Sigmoid colon (tissue), 7 donors: ENCODE results near the gene DSCAM. TPM values are rescaled to one million over a fixed set of nuclear protein-coding genes. Genes with fewer than 3 reads are reported as not detected.

Source experiments
- DNase-seq: peaks from one replicate; pipeline ENCODE4 v3.0.0-alpha.2; 2019
- H3K27ac ChIP-seq, 4 donors: fragments of 200-600 bp; sonication (generic); one replicate each; pipeline ENCODE4 v1.5.1; 2016 to 2019; ENCODE audit warnings: mild to moderate bottlenecking in 1 of 4
- H3K27me3 ChIP-seq, 3 donors: fragments of 200-600 bp; sonication (generic); one replicate each; pipeline ENCODE4 v1.5.1; 2019; ENCODE audit warnings: mild to moderate bottlenecking in 1 of 3
- H3K36me3 ChIP-seq, 4 donors: fragments of 200-600 bp; sonication (generic); one replicate each; pipeline ENCODE4 v1.5.1; 2016 to 2019
- H3K4me1 ChIP-seq, 4 donors: fragments of 200-600 bp; sonication (generic); one replicate each; pipeline ENCODE4 v1.5.1; 2017 to 2019
- H3K4me3 ChIP-seq, 4 donors: fragments of 200-600 bp; sonication (generic); one replicate each; pipeline ENCODE4 v1.5.1; 2017 to 2019; ENCODE audit warnings: mild to moderate bottlenecking in 2 of 4, moderate library complexity in 1 of 4
- H3K9me3 ChIP-seq, 4 donors: fragments of 200-600 bp in 3 of 4; sonication (generic) in 3 of 4; one replicate each; pipeline versions ENCODE4 v1.5.1 to v1.6.1; 2013 to 2019
- EP300 ChIP-seq, 4 donors: sonication (generic); formaldehyde crosslinking; IDR thresholded peaks; one replicate each; pipeline ENCODE4 v1.6.1; 2017; ENCODE audit warnings: antibody characterized with exemption in 4 of 4
- POLR2A ChIP-seq, 2 donors: fragments of 450-650 bp; IDR thresholded peaks; one replicate each; pipeline ENCODE4 v1.6.1; 2016; ENCODE audit warnings: antibody characterized with exemption in 2 of 2, mild to moderate bottlenecking in 2 of 2, moderate library complexity in 2 of 2
- POLR2AphosphoS5 ChIP-seq, 4 donors: sonication (generic); formaldehyde crosslinking; IDR thresholded peaks; one replicate each; pipeline ENCODE4 v1.6.1; 2017; ENCODE audit warnings: antibody characterized with exemption in 4 of 4
- WGBS, 2 donors: extraction: QIAGEN DNeasy Blood & Tissue Kit; methylation state at CpG; one replicate each; pipeline ENCODE4 v1.1.7; 2013; 5-methylcytosine and 5-hydroxymethylcytosine counted together
- intact Hi-C: fragments of 100-400 bp; cut with DNase I; formaldehyde crosslinking; loops from one replicate; pipeline ENCODE4 v1.15.1; 2023
- polyA plus RNA-seq, 3 donors: library from polyadenylated mRNA; stranded (reverse); fragments of 200-250 nt; gene quantifications; one replicate each; pipeline ENCODE4 v1.2.3, GENCODE V29; 2013
- total RNA-seq, 4 donors: library from RNA; depleted of rRNA; stranded (reverse); fragments of >200 nt; gene quantifications; one replicate each; pipeline ENCODE4 v1.1.0, GENCODE V29; 2016
- TF ChIP-seq, protein P1 (sequence below), 4 experiments: fragments of 450-650 bp in 3 of 4; fragments of 200-600 bp in 1 of 4; IDR thresholded peaks; one replicate each; pipeline ENCODE4 v1.5.1; 2016 to 2019; ENCODE audit warnings: antibody characterized with exemption in 4 of 4, mild to moderate bottlenecking in 3 of 4, moderate library complexity in 2 of 4
- donor health status: healthy with polysubstance abuse.
- donor health status: Bipolar disorder and iron deficiency.
- donor health status: healthy.

Gene DSCAM
- total and polyA plus RNA-seq, 7 donors = 0.17 to 0.55 (median 0.33) TPM; not detected in 2

DNA sequence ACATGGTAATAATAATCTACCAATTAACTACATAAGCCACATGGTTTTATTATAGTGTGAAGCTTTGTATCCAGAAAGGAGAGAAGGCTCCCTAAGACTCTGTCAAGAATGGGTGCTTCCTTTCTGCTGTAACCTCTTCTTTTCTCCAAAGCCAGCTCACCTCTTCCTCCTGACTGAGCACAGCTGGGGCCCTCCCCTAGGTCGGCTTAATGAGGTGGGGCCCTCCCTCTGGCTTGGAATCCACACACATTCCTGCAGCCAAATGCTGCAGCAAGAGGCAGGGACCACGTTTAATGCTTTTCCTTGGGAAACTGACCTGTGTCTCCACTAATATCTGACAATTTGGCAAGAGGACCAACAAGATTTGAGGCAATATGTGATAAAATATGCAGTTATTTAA, 94.8 kb downstream of the DSCAM start:
- intact Hi-C loops = no loop called here
- 13 to 28% methylated on average over 2 of the region's 2 CpGs for WGBS, 2 donors

DNA sequence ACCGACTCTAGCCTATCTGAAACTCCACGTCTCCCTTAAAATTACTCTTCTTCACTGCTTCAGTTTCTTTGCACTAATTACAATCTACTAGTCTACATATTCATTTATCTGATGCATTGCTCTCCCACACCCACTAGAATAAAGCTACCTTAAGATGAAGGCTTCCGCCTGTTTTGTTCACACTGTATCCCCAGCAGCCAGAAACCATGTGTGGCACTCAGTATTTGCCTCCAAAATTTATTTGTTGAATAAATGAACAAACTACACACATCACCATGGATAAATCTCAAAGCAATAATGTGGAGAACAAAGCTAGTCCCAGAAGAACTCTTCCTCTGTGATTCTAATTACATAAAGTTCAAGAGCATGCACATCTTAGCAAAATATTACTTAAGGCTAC, 95.7 kb downstream of the DSCAM start:
- Histone ChIP-seq H3K27me3 (peaks cover 0 to 4% (median 0%) of the 10 kb centered on the region in 3 donors), H3K4me3 (no peak overlapping the region), H3K36me3 (no peaks in the 10 kb centered on the region), H3K4me1 (no peaks in the 10 kb centered on the region), H3K9me3 (no peaks in the 10 kb centered on the region), H3K27ac (no peak overlapping the region)
- intact Hi-C loops = no loop called here
- WGBS, 2 donors = 87 to 90% methylated on average over 3 of the region's 3 CpGs
- DNase-seq = no peak
- TF ChIP-seq, protein P1, sequence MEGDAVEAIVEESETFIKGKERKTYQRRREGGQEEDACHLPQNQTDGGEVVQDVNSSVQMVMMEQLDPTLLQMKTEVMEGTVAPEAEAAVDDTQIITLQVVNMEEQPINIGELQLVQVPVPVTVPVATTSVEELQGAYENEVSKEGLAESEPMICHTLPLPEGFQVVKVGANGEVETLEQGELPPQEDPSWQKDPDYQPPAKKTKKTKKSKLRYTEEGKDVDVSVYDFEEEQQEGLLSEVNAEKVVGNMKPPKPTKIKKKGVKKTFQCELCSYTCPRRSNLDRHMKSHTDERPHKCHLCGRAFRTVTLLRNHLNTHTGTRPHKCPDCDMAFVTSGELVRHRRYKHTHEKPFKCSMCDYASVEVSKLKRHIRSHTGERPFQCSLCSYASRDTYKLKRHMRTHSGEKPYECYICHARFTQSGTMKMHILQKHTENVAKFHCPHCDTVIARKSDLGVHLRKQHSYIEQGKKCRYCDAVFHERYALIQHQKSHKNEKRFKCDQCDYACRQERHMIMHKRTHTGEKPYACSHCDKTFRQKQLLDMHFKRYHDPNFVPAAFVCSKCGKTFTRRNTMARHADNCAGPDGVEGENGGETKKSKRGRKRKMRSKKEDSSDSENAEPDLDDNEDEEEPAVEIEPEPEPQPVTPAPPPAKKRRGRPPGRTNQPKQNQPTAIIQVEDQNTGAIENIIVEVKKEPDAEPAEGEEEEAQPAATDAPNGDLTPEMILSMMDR (IDR thresholded peaks at IDR 0.05) = no peak
- TF ChIP-seq POLR2A (IDR thresholded peaks at IDR 0.05) (no peak), EP300 (IDR thresholded peaks at IDR 0.05) (no peak)

More for the DNA sequence above, 94.8 kb downstream of the DSCAM start:
- H3K27me3 ChIP-seq = peaks cover 0 to 4% (median 0%) of the 10 kb centered on the region in 3 donors
- no peak overlapping the region for H3K27ac ChIP-seq
- TF ChIP-seq POLR2A (IDR thresholded peaks at IDR 0.05) (no peak), EP300 (IDR thresholded peaks at IDR 0.05) (no peak)
- TF ChIP-seq, protein P1 (IDR thresholded peaks at IDR 0.05) = no peak
- no peak overlapping the region for H3K4me3 ChIP-seq
- H3K4me1 ChIP-seq = no peaks in the 10 kb centered on the region
- H3K36me3 ChIP-seq = no peaks in the 10 kb centered on the region
- H3K9me3 ChIP-seq = no peaks in the 10 kb centered on the region
- DNase-seq = no peak

DNA sequence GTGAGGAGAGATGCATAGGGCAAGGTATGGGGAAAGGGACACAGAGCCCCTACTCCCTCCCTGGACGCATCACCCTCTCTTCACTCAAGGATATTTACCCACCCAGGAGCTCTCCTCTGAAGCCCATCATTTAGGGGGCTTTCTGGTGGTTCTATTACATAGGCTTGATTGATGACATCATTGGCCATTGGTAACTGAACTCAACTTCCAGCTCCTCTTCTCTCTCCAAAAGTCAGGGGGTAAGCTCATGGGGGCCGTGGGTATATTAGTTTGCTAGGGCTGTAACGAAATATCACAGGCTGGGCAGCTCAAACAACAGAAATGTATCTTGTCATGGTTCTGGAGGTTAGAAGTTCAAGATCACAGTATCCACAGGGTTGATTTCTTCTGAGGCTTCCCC, 110.8 kb downstream of the DSCAM start:
- TF ChIP-seq, protein P1 (IDR thresholded peaks at IDR 0.05) = no peak
- TF ChIP-seq POLR2AphosphoS5 (IDR thresholded peaks at IDR 0.05) (no peak), POLR2A (IDR thresholded peaks at IDR 0.05) (no peak), EP300 (IDR thresholded peaks at IDR 0.05) (no peak)
- DNase-seq = no peak
- Histone ChIP-seq H3K9me3 (no peaks in the 10 kb centered on the region), H3K4me3 (no peak overlapping the region), H3K27ac (no peak overlapping the region), H3K36me3 (no peaks in the 10 kb centered on the region), H3K4me1 (no peaks in the 10 kb centered on the region), H3K27me3 (no peaks in the 10 kb centered on the region)
- WGBS, 2 donors = 41 to 55% methylated on average over 3 of the region's 3 CpGs
- intact Hi-C loops = no loop called here

DNA sequence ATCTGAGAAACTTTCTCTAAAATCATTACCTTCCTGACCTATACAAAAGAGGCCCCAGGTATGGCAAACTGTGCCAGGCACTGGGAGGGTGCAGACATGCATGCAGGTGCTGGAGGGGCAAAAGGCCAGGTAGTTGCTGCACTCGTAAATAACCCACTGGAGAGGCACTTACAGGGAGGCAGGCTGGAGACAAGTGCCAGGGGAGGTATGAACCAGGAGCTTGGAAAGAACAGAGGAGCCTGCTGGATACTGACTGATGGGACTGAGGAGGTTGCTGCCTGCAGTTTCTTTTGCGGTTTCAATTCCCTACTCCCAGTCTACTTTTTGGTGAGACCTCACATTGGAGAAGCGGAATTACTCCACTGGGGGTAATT, 113.9 kb downstream of the DSCAM start:
- H3K27me3 ChIP-seq = no peaks in the 10 kb centered on the region
- no peak overlapping the region for H3K4me3 ChIP-seq
- no peaks in the 10 kb centered on the region for H3K36me3 ChIP-seq
- no peak overlapping the region for H3K27ac ChIP-seq
- no peak for DNase-seq
- intact Hi-C loops = no loop called here
- TF ChIP-seq POLR2AphosphoS5 (IDR thresholded peaks at IDR 0.05) = no peak
- TF ChIP-seq POLR2A (IDR thresholded peaks at IDR 0.05) = no peak
- TF ChIP-seq, protein P1 (IDR thresholded peaks at IDR 0.05) = no peak
- no peak for TF ChIP-seq EP300 (IDR thresholded peaks at IDR 0.05)
- WGBS, 2 donors = 80 to 83% methylated on average over 3 of the region's 3 CpGs
- H3K9me3 ChIP-seq = no peaks in the 10 kb centered on the region
- H3K4me1 ChIP-seq = no peaks in the 10 kb centered on the region

DNA sequence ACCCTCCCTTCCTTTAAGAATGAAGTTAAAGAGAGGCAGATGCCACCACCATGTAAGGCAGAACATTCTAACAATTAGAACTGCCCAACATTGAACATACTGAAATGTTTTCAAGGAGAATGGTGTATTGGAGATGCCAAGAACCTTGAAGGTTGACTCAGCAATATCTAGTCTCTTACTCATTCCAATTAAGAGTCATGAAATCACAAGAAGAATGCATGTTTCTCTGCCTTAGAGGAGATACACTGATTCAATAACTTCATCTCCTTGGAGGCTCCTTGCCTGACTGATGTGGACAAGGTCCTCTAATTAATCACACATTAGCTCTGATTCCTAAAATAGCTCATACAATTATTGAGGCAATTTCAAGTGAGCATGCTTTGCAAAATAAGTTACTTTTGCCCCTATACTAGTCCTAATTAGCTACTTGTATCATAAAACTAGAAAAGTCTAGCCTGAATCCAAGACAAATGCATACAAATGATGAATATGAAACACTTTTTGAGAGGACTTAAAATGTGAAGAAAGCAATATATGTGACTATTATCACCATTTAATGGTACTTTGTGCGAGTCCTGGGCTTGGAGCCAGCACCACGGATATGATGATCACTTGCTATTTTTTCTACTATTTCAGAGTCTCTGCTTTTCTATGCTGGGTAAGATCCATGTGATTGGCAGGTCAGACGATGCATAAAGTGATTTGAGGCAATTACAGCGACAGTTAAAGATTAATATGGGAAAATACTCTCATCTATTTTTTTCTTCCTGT, 114.5 kb downstream of the DSCAM start:
- intact Hi-C loops = no loop called here
- DNase-seq = no peak
- no peaks in the 10 kb centered on the region for H3K36me3 ChIP-seq
- TF ChIP-seq POLR2A (IDR thresholded peaks at IDR 0.05) (no peak), EP300 (IDR thresholded peaks at IDR 0.05) (no peak), POLR2AphosphoS5 (IDR thresholded peaks at IDR 0.05) (no peak)
- TF ChIP-seq, protein P1 (IDR thresholded peaks at IDR 0.05) = no peak
- 68% methylated on average over 4 of the region's 4 CpGs for WGBS, 2 donors
- H3K27ac ChIP-seq = no peak overlapping the region
- no peaks in the 10 kb centered on the region for H3K4me1 ChIP-seq
- H3K27me3 ChIP-seq = no peaks in the 10 kb centered on the region
- H3K4me3 ChIP-seq = no peak overlapping the region
- H3K9me3 ChIP-seq = no peaks in the 10 kb centered on the region
